Bone marrow (tissue), 2 donors: ENCODE data around the gene TIMP4.

Experiments used
- DNase-seq, 2 donors: peaks; one replicate each; lab custom pipeline; 2025; lab: John Stamatoyannopoulos, UW

TIMP4 gene

GRCh38 chr3:12158387-12159226, at the start of gene TIMP4:
TSS of gene TIMP4 (minus strand) at chr3:12158912. CDS start at chr3:12158840, 72 bp downstream.
- DNase-seq: no peak

DNA sequence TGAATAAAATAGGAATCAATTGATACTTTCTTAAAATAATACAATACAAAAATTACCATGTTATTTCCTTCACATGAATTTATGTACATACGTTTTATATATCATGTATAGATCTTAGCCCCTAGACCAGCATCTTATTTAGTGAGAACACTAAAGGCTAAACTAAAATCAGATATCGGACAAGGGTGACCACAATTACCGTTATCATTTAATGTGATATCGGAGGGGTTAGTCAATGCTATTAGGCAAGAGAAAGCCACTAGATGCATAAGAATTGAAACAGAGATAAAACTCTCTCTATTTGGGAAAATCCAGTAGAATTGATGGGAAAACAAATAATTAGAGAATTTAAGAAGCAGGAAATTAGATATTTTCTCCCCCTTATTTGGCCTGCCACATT, 46.5 kb upstream of the TIMP4 start:
- DNase-seq: no peak

DNA sequence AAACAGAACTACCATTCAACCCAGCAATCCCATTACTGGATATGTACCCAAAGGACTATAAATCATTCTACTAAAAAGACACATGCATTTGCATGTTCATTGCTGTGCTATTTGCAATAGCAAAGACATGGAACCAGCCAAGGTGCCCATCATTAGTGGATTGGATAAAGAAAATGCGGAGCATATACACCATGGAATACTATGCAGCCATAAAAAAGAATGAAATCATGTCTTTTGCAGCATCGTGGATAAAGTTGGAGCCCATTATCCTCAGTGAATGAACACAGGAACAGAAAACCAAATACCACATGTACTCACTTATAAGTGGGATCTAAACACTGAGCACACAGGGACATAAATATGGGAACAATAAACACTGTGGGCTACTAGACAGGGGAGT, 43.1 kb upstream of the TIMP4 start:
- no peak for DNase-seq

DNA sequence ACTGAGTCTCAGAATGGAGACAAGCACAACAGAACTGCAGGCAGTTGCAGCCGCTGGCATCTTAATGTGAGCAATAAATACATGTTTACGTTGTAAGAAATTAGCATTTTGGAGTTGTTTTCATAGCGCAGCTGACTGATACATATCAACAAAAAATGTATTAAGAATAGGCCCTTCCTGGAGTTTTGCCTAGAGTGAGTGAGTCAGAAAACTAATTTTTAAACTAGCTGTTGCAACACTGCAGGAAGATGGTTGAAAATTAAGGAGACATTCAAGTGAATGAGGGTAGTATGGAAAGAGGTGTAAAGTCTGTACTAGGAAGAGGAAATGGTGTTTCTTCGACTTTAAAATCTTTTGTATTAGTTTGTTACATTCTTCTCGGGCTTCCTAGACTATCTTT, 39.6 kb upstream of the TIMP4 start:
- no peak for DNase-seq

DNA sequence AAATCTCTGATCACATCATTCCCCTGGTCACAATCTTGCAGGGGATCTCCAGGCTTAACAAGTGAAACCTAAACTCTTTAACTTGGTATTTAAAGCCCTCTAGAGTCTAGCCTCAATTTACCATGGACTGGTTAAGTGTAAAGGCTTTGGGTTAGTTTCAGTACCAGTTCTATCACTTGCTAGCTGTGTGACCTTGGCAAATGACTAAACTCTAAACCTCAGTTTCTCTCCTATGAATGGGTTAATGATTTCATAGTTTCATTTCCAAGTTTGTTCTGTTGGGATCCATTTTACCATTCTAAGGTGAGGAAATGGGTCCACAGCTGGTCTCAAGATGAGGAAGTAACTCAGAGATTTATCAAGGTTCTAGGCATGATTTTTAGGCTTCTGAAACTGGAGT, 38.8 kb upstream of the TIMP4 start:
- no peak for DNase-seq

- DNase-seq: no peak
Observed at GRCh38 chr3:12196684-12197083, 38.0 kb upstream of the TIMP4 start.

GRCh38 chr3:12195231-12195630, 36.5 kb upstream of the TIMP4 start:
- DNase-seq: no peak

- no peak for DNase-seq
Observed at GRCh38 chr3:12194669-12195161, 36.0 kb upstream of the TIMP4 start.

DNA sequence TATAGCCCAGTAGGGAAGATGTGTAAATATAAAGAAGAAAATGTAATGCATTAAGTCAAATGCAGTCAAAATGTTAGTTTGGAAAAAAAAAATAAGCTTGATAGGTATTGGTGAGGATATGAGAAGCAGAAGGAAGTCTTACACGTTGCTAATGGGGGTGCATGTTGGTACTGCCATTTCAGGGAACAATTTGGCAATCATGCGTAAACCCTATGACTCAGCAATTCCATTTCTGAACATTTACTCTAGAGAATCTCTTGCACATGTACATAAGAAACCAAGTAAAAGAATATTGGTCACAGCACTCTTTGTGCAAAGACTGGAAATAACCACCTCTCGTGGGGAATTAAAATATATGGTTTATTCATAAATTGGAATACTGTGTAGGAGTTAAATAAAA, 35.5 kb upstream of the TIMP4 start:
- DNase-seq: peak in 1 of 2 donors; percentile 78

DNA sequence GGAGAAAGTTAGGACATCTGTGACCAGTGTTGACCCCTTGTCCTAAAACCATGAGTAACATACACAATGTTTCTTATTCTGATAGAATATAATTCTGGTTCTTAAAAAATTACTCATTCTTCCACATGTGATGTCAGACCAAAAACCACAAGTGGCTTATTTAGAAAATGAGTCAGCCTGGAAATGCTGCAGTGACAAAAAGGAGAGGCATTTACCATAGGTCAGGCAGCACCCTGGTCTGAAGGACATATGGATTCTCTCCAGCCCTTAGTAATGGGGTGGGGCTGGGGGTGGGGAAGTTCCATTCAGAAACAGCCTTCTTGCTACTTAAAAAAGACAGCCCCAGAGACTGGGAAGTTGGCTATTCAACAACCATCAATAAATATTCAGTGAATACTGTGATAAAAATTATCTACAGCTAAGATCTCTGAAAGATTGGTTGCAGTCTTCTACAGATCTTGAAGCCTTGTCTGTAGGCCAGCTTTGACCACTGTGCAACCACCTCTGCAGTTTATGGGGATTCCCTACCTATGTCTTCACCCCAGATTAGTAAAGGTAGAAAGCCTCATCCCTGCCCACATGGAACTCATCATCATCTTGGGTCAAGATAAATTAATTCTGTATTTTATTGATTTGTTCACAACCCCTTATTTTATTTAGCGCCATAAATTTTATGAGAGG, 34.9 kb upstream of the TIMP4 start:
- DNase-seq: peak in 1 of 2 donors; percentile 71

GRCh38 chr3:12192655-12193484, 34.2 kb upstream of the TIMP4 start:
- DNase-seq: no peak

DNA sequence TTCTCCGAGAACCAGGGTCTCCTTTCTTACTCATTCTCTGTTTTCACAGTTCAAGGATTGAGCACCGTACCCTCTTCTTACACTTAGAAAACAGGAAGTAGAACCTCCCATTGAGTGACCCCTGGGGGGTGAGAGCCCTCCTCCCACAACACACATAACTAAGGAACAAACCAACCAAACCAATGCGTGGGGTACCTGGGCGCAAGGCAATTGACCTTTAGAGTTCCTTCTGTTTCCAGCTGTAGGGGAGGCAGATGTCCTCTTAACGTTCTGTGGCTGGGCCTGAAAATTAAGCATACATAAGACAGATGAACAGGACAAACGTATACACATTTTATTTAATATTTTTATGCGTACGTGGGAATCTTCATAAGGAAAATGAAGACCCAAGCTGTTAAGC, 33.5 kb upstream of the TIMP4 start:
- no peak for DNase-seq

- no peak for DNase-seq
Observed at GRCh38 chr3:12191559-12191958, 32.8 kb upstream of the TIMP4 start.

GRCh38 chr3:12190832-12191231, 32.1 kb upstream of the TIMP4 start:
- no peak for DNase-seq

- no peak for DNase-seq
Observed at GRCh38 chr3:12190221-12190807, 31.6 kb upstream of the TIMP4 start.

DNA sequence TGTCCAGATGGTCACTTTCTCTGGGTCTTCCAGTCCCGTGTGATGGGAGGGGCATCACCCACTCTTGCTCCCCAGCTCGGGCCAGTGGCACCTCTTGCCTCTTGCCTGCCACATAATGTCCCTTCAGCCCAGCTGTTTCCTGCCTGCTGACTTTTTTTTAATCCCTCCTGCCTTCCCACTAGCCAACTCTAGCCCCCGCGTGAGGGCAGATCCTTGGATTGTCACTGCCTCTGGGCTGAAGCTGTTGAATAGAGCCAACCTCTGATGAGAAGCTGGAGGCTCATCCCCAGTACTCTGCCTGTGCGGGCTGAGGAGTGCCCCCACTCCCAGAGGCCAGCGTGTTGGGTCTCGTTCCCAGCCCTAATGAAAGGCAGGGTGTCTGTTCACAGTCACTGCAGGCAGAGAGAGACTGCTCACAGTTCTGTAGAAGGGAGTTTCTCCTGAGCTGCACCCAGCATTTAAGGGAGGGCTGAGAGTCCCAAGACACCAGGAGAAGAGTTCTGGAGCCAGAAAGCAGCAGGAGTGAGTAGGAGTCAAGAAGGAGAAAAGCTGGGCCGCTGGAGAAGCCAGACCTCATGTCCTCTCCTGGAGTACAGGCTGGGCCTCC, 30.1 kb upstream of the TIMP4 start:
- DNase-seq: no peak

- DNase-seq: no peak
Observed at GRCh38 chr3:12188328-12188648, 29.6 kb upstream of the TIMP4 start.

DNA sequence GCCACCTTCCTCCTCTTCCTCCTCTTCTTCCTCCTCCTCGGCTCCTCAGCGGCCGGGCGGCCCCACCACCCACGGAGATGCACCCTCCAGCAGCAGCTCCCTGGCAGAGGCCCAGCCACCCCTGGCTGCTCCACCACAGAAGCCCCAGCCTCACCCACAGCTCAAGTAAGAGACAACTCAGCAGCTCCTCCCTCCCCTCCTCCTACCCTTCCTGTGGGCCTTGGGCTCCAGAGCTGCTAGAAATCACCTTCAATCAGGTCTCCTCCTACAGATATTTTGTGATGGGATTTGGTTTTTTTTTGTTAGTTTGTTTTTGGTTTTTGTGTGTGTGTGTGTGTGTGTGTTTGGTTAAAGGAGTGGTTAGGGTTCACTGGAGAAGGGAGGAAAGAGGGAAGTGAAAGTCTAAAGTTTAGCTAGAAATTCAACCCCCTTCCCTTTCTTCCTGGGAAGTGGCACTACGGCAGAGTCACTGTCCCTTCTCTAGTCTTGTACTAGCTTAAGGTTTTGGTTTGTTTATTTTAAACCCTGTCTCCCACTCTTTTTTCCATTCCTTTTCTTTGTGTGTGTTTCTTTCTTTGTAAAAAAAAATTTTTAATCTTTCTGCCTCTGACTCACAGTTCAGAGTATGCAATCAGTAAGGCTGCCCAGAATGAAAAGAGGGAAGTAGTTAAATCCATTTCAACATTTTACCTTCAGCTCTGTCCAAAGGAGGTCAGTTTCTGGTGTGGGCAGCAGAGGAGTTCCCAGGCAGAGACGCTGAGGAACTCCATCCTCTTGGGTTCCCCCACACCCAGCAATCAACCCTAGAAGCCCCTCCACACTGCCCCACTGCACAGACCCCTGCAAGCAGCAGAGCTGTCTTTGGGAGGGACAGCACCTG, 29.0 kb upstream of the TIMP4 start:
- peak; percentile 28 to 61 for DNase-seq

DNA sequence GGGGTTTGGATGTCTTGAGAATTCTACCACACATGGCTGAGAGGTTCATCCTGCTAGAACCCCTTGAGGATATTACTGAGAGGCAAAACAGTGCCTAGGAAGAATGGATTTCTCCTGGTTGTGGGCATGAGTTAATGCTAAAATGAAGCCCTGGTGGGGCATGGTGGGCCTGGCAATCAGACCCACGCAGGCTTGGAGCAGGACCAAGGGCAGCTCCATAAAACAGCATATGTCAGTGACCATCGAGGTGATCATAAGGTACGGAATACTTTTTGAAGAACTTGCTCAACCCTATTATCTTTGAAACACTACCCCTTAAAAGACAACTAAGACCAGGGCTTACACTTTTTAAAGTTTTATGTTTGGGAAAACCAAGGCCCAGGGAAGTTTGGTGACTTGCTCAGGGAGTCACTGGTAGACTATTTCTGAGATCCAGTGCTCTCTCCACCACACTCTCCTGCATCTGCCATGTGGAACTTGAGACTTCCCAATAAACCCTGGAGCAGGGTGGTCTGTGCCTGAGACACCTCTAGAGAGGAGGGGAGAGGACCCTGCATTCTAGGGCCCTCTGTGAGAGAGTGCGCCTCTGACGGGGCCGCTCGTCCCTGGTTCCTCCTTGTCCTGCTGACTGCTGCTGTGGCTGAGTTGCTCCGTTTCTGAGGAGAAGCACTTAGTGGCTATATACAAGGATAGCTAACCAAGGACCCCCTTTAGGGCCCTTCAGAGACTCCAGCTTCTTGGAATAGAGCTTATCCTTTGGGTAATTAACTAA, 28.0 kb upstream of the TIMP4 start:
- DNase-seq: no peak

GRCh38 chr3:12186046-12186445, 27.3 kb upstream of the TIMP4 start:
- no peak for DNase-seq
